ENCODE measurements around the gene MAPKBP1. TPM values are rescaled to one million over a fixed set of nuclear protein-coding genes. Genes with fewer than 3 reads are reported as not detected.

The MAPKBP1 gene
- total and polyA plus RNA-seq, 9 of the 15 experiments (the other 6 are each of a cell fraction or from before 2014, with no cell fraction given) = 0.15 to 9.5 (median 4.5) TPM

DNA sequence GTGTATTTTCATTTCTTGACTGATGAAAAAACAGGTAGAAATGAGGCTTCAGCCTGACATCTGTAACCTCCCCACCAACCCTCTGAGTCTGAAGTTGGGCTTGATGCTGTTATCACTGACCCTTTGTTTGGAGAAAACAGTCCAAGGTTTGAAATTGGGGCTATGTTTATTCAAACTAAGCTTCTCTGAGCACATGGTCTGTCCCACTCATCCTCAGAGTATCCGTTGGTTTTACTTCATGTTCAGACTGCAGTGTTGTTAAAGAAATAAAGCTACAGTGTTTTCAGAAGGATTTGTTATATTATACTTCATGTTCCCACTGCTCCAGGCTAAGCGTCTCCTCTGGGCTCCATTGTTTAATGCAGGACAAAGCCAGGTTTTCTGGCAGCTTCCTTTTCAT, 6.0 kb downstream of the MAPKBP1 start (continued):
- TF ChIP-seq, protein P1, sequence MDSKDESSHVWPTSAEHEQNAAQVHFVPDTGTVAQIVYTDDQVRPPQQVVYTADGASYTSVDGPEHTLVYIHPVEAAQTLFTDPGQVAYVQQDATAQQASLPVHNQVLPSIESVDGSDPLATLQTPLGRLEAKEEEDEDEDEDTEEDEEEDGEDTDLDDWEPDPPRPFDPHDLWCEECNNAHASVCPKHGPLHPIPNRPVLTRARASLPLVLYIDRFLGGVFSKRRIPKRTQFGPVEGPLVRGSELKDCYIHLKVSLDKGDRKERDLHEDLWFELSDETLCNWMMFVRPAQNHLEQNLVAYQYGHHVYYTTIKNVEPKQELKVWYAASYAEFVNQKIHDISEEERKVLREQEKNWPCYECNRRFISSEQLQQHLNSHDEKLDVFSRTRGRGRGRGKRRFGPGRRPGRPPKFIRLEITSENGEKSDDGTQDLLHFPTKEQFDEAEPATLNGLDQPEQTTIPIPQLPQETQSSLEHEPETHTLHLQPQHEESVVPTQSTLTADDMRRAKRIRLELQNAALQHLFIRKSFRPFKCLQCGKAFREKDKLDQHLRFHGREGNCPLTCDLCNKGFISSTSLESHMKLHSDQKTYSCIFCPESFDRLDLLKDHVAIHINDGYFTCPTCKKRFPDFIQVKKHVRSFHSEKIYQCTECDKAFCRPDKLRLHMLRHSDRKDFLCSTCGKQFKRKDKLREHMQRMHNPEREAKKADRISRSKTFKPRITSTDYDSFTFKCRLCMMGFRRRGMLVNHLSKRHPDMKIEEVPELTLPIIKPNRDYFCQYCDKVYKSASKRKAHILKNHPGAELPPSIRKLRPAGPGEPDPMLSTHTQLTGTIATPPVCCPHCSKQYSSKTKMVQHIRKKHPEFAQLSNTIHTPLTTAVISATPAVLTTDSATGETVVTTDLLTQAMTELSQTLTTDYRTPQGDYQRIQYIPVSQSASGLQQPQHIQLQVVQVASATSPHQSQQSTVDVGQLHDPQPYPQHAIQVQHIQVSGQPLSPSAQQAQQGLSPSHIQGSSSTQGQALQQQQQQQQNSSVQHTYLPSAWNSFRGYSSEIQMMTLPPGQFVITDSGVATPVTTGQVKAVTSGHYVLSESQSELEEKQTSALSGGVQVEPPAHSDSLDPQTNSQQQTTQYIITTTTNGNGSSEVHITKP (IDR thresholded peaks at IDR 0.05; ENCODE audit: partially characterized antibody) = no peak
- TF ChIP-seq ZNF3 (CRISPR knock-in tag; IDR thresholded peaks at IDR 0.05) = no peak

DNA sequence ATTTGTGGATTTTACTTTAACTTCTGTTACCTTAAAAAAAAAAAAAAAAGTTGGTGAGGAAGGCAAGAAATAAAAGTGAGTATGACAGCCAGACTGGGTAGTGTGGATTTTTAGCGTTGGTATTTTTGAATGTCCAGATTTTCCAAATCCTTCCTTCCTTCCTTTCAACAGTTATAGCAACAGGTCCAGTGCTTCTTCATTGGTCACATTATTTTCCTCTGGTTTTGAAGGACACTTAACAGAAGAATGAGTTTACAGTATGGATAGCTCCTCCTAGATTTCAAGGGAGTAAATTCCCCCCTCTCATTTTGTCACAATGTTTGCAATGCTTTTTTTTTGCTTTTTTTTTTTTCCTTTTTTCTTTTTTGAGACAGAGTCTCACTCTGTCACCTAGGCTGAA, 6.4 kb downstream of the MAPKBP1 start:
- Histone ChIP-seq H3K4me2 (ENCODE audit: insufficient read depth, low read length) (no peak overlapping the region), H4K20me1 (replicated peaks; ENCODE audit: control insufficient read depth, insufficient read depth, low read length) (no peaks in the 10 kb centered on the region), H3K4me1 (replicated peaks in 1 of 2; ENCODE audit: control insufficient read depth in 2 of 2, insufficient read depth in 2 of 2, low read length in 2 of 2) (peaks cover 5 to 15% of the 10 kb centered on the region in 2 experiments), H3K27ac (ENCODE audit: extremely low read depth, low read depth, low read length) (no peak overlapping the region), H3K9me3 (replicated peaks; ENCODE audit: control insufficient read depth, insufficient read depth, low read depth, low read length) (no peaks in the 10 kb centered on the region), H3K9ac (ENCODE audit: insufficient read depth in 1 of 2, low read depth in 2 of 2, low read length in 2 of 2) (no peak overlapping the region), H3K79me2 (ENCODE audit: control insufficient read depth, insufficient read depth, low read length) (no peaks in the 10 kb centered on the region), H3K4me3 (no peak overlapping the region), H3K27me3 (ENCODE audit: control insufficient read depth in 2 of 2, insufficient read depth in 2 of 2, low read length in 2 of 2) (no peaks in the 10 kb centered on the region), H3K9me1 (ENCODE audit: control insufficient read depth, insufficient read depth, low read length) (no peaks in the 10 kb centered on the region), H3K36me3 (ENCODE audit: control insufficient read depth, insufficient read depth, low read length) (no peaks in the 10 kb centered on the region), H2AFZ (ENCODE audit: low read depth, low read length) (no peak overlapping the region)
- whole genome bisulfite sequencing (ENCODE audit: insufficient coverage, low coverage, missing lambda C conversion rate) = 29% methylated on average over 1 of the region's 1 CpG
- no TSS peak for BruUV-seq (replicated peaks)
- no peak for FAIRE-seq
- ATAC-seq = no peak
- POLR2A ChIA-PET = no interaction called here
- DNase-seq (ENCODE audit: extremely low read depth in 1 of 4, low spot score in 3 of 4) = no peak
- CTCF ChIA-PET (ENCODE audit: low intra/inter-chr PET ratio) = no interaction called here
- intact Hi-C loops (cut with micrococcal nuclease) = no loop called here
- TF ChIP-seq TEAD4 (IDR thresholded peaks at IDR 0.05; ENCODE audit: low read length) = no peak
- no peak for TF ChIP-seq TEAD4 (CRISPR knock-in tag; IDR thresholded peaks at IDR 0.05; ENCODE audit: borderline replicate concordance)
- no peak for TF ChIP-seq ZNF239 (CRISPR knock-in tag; IDR thresholded peaks at IDR 0.05)
- no peak for TF ChIP-seq NR2C2 (CRISPR knock-in tag; IDR thresholded peaks at IDR 0.05)
- TF ChIP-seq NR2C2 (tag; IDR thresholded peaks at IDR 0.05) = no peak
- TF ChIP-seq, protein P2, sequence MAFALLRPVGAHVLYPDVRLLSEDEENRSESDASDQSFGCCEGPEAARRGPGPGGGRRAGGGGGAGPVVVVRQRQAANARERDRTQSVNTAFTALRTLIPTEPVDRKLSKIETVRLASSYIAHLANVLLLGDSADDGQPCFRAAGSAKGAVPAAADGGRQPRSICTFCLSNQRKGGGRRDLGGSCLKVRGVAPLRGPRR (CRISPR knock-in tag; IDR thresholded peaks at IDR 0.05) = no peak
- TF ChIP-seq HSF4 (CRISPR knock-in tag; IDR thresholded peaks at IDR 0.05; ENCODE audit: borderline replicate concordance) = no peak
- in situ Hi-C loops (cut with MboI) = no loop called here

Data from K562 (cell line).